K562 (cell line): Measurements from ENCODE around the gene KCTD13. TPM values are rescaled to one million over a fixed set of nuclear protein-coding genes. Genes with fewer than 3 reads are reported as not detected.

Experiments
- BRD4 ChIP-seq: fragments of 200-600 bp; sonication (generic); IDR thresholded peaks from 2 replicates; pipeline ENCODE4 v1.6.1; 2017; ENCODE audit warnings: inconsistent platforms
- BRF2 ChIP-seq: IDR thresholded peaks from 3 replicates; pipeline ENCODE4 v1.6.1; 2011; ENCODE audit warnings: borderline replicate concordance, mild to moderate bottlenecking; ENCODE audit not compliant: insufficient read length, insufficient read depth
- CBX2 ChIP-seq: fragments of 200-600 bp; sonication (generic); IDR thresholded peaks from one replicate; pipeline ENCODE4 v1.6.1; 2012; ENCODE audit warnings: mild to moderate bottlenecking, low read length, inconsistent platforms; ENCODE audit not compliant: insufficient read depth, poor library complexity, severe bottlenecking
- FOXM1 ChIP-seq, 2 experiments: fragments of 450-650 bp in 1 of 2; sonication (generic) in 1 of 2; formaldehyde crosslinking in 1 of 2; IDR thresholded peaks; 2 replicates each; pipeline versions ENCODE4 v1.6.1 to v1.9.0; 2017 to 2022; ENCODE audit warnings: low read depth in 2 of 2, mild to moderate bottlenecking in 2 of 2, missing genetic modification reagents in 1 of 2, moderate library complexity in 1 of 2
- GATAD2B ChIP-seq: fragments of 450-650 bp; IDR thresholded peaks from 2 replicates; pipeline ENCODE4 v1.6.1; 2017; ENCODE audit warnings: mild to moderate bottlenecking, borderline replicate concordance
- LEF1 ChIP-seq: fragments of 450-650 bp; IDR thresholded peaks from 2 replicates; pipeline ENCODE4 v1.6.1; 2016; ENCODE audit warnings: mild to moderate bottlenecking
- MIER1 ChIP-seq: fragments of 450-650 bp; IDR thresholded peaks from 2 replicates; pipeline ENCODE4 v1.6.1; 2016; ENCODE audit warnings: antibody characterized with exemption, mild to moderate bottlenecking, low read depth
- NCOA2 ChIP-seq, 2 experiments: fragments of 450-650 bp; IDR thresholded peaks; 2 replicates each; pipeline ENCODE4 v1.6.1; 2018; ENCODE audit warnings: mild to moderate bottlenecking in 2 of 2, moderate library complexity in 1 of 2; ENCODE audit not compliant: partially characterized antibody in 2 of 2
- NELFE ChIP-seq: IDR thresholded peaks from 2 replicates; pipeline ENCODE4 v1.6.1; 2011; ENCODE audit warnings: mild to moderate bottlenecking; ENCODE audit not compliant: insufficient read depth, insufficient read length
- NONO ChIP-seq, 2 experiments: fragments of 200-400 bp in 1 of 2; fragments of 450-650 bp in 1 of 2; formaldehyde crosslinking in 1 of 2; IDR thresholded peaks; 2 replicates each; pipeline ENCODE4 v1.6.1; 2017; ENCODE audit warnings: low read depth in 2 of 2, mild to moderate bottlenecking in 2 of 2, moderate library complexity in 2 of 2, low read length in 1 of 2
- NR0B1 ChIP-seq: fragments of 450-650 bp; IDR thresholded peaks from one replicate; pipeline ENCODE4 v1.6.1; 2018; ENCODE audit warnings: mild to moderate bottlenecking, moderate library complexity; ENCODE audit not compliant: partially characterized antibody
- NR2C1 ChIP-seq, 2 experiments: fragments of 450-650 bp; IDR thresholded peaks; 2 replicates each; pipeline ENCODE4 v1.6.1; 2017; ENCODE audit warnings: mild to moderate bottlenecking in 2 of 2, antibody characterized with exemption in 1 of 2, inconsistent platforms in 1 of 2, missing compliant biosample characterization in 1 of 2, missing genetic modification characterization in 1 of 2
- SREBF1 ChIP-seq: fragments of 150-350 bp; IDR thresholded peaks from 2 replicates; pipeline ENCODE4 v1.6.1; 2014; ENCODE audit warnings: antibody characterized with exemption, low read depth, low read length, borderline replicate concordance
- VEZF1 ChIP-seq: fragments of 200-800 bp; sonication (Bioruptor generic); IDR thresholded peaks from 2 replicates; pipeline ENCODE4 v1.6.1; 2017; ENCODE audit warnings: missing genetic modification characterization, missing compliant biosample characterization
- ZKSCAN3 ChIP-seq: fragments of 250-450 bp; sonication (Bioruptor Pico); IDR thresholded peaks from 2 replicates; pipeline ENCODE4 v1.4.0; 2020
- ZNF699 ChIP-seq: fragments of 250-450 bp; sonication (Bioruptor Pico); IDR thresholded peaks from 2 replicates; pipeline ENCODE4 v1.8.0; 2021; ENCODE audit warnings: mild to moderate bottlenecking, moderate library complexity; ENCODE audit not compliant: insufficient replicate concordance
- ZNF764 ChIP-seq: fragments of 250-450 bp; sonication (Bioruptor Pico); IDR thresholded peaks from 2 replicates; pipeline ENCODE4 v1.4.0; 2020; ENCODE audit warnings: low read depth, mild to moderate bottlenecking, moderate library complexity
- polyA plus RNA-seq, 8 experiments: library from polyadenylated mRNA; depleted of rRNA in 4 of 8; stranded (reverse) in 5 of 8; unstranded in 3 of 8; fragments of >200 nt; fragmentation: Nextera tagmentation in 2 of 8; fragmentation: Illumina TruSeq in 1 of 8; extraction: Ambion mirVana in 2 of 8; extraction: Trizol in 1 of 8; gene quantifications; 2 replicates each; pipeline versions ENCODE4 v1.2.1 to v1.2.3, GENCODE V29; 2011 to 2014; ENCODE audit warnings: inconsistent platforms in 1 of 8, missing spikeins in 1 of 8
- total RNA-seq, 7 experiments: library from RNA; depleted of rRNA in 6 of 7; stranded (reverse); fragments of >200 nt in 6 of 7; fragmentation: Illumina TruSeq in 2 of 7; extraction: Trizol in 2 of 7; gene quantifications; 2 replicates each; pipeline versions ENCODE4 v1.2.1 to v1.2.3, GENCODE V29; 2011 to 2021; ENCODE audit warnings: low replicate concordance in 1 of 7
- TF ChIP-seq, protein P1 (sequence below): fragments of 250-450 bp; sonication (Bioruptor Pico); IDR thresholded peaks from 2 replicates; pipeline ENCODE4 v1.8.0; 2022; ENCODE audit warnings: moderate library complexity, mild to moderate bottlenecking, inconsistent platforms
- TF ChIP-seq, protein P2 (sequence below): fragments of 450-650 bp; formaldehyde crosslinking; IDR thresholded peaks from 2 replicates; pipeline ENCODE4 v1.4.0; 2020; ENCODE audit warnings: mild to moderate bottlenecking, mixed read lengths

Gene KCTD13
- total and polyA plus RNA-seq, 9 of the 15 experiments (the other 6 are each of a cell fraction or from before 2014, with no cell fraction given): 1.0 to 20.6 (median 9.8) TPM

DNA sequence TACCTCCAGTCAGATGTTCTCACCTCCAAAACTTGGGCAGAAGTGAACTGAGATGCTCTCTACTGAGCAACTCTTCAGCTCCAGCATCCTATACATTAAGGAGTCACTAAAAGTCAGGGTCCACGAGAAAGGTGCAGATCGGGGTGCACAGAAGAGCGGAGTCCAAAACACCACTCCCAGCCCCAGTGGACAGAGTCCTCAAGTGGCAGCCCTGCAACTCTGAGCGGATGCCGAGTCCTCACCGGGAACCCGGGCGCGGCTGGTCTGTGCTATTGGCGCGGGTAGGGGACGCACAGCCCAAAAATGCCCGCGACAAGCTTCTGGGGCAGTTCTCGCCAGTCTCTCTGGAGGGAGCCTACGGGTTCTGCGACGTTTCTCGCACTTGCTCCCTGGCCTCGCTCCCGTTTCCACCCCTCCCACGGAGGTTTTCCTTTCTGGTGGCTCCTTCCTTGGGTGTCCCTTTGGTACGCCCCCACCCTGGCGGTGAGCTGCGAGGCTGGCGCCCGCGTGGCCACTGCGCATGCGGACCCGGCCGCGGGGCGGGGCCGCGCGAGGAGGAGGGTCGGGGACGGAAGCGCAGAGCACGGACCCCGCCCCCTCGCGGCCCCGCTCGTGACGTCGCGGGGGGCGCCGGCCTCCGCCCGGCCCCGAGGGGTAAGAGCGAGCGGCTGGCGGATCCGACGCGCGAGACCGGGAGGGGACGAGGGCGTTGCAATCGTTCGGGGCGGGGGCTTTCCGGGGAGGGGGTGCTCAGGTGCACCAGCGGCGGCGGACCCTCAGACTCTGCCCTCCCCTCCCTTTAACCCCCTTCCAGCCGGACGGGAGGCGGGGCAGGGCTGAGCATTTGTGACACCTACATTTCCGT is 35.7 kb upstream of the KCTD13 start, which contains the start of gene TMEM219 (continued):
- TF ChIP-seq VEZF1 (CRISPR knock-in tag) (peak; percentile 93), ZNF699 (CRISPR knock-in tag) (no peak), NCOA2 (IDR thresholded peaks at IDR 0.05; ENCODE audit: partially characterized antibody in 2 of 2) (no peak), MIER1 (no peak), BRD4 (no peak), CBX2 (no peak), BRF2 (no peak), FOXM1 (IDR thresholded peaks at IDR 0.05; ENCODE audit: low read depth) (no peak), FOXM1 (CRISPR knock-in tag; IDR thresholded peaks at IDR 0.05; ENCODE audit: low read depth) (no peak), GATAD2B (peak; percentile 81; the same call in 1 of the 2 replicates), LEF1 (no peak), ZKSCAN3 (no peak), NR0B1 (no peak), ZNF764 (no peak), NONO (IDR thresholded peaks at IDR 0.05; ENCODE audit: low read depth in 2 of 2, low read length in 1 of 2) (peak in 1 of 2 experiments; percentile 98; a peak in 2 of 4 replicates), SREBF1 (no peak; the same call in 1 of the 2 replicates), NR2C1 (IDR thresholded peaks at IDR 0.05) (no peak), NR2C1 (tag; IDR thresholded peaks at IDR 0.05) (no peak), NELFE (no peak)
- TF ChIP-seq, protein P1, sequence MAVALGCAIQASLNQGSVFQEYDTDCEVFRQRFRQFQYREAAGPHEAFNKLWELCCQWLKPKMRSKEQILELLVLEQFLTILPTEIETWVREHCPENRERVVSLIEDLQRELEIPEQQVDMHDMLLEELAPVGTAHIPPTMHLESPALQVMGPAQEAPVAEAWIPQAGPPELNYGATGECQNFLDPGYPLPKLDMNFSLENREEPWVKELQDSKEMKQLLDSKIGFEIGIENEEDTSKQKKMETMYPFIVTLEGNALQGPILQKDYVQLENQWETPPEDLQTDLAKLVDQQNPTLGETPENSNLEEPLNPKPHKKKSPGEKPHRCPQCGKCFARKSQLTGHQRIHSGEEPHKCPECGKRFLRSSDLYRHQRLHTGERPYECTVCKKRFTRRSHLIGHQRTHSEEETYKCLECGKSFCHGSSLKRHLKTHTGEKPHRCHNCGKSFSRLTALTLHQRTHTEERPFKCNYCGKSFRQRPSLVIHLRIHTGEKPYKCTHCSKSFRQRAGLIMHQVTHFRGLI: no peak
- TF ChIP-seq, protein P2, sequence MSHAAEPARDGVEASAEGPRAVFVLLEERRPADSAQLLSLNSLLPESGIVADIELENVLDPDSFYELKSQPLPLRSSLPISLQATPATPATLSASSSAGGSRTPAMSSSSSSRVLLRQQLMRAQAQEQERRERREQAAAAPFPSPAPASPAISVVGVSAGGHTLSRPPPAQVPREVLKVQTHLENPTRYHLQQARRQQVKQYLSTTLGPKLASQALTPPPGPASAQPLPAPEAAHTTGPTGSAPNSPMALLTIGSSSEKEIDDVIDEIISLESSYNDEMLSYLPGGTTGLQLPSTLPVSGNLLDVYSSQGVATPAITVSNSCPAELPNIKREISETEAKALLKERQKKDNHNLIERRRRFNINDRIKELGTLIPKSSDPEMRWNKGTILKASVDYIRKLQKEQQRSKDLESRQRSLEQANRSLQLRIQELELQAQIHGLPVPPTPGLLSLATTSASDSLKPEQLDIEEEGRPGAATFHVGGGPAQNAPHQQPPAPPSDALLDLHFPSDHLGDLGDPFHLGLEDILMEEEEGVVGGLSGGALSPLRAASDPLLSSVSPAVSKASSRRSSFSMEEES: no peak
